Common myeloid progenitor, CD34-positive (primary cell): ENCODE results near the gene SLC22A13.
"Not testable (repeated sequence)": the region's sequence is repeated elsewhere in the genome, so short reads cannot be mapped to it uniquely, and the experiment has no call there.

ENCODE experiments used
- CTCF ChIA-PET: fragments of 350-600 bp; sonication (Branson Sonifier 250); formaldehyde crosslinking; loops from one replicate; lab custom pipeline; 2021; ENCODE audit warnings: antibody characterized with exemption; lab: Charles Lee
- POLR2A ChIA-PET: fragments of 350-600 bp; sonication (Branson Sonifier 250); formaldehyde crosslinking; loops from one replicate; lab custom pipeline; 2021; ENCODE audit warnings: antibody characterized with exemption; lab: Charles Lee
- DNase-seq, 3 donors: peaks; one replicate each; pipeline versions ENCODE4 v3.0.0 to v3.0.0-alpha.2; 2013
- H3K27ac ChIP-seq, 2 experiments: 1 replicate in 1 of 2; 2 replicates in 1 of 2; pipeline ENCODE4 v1.7.0; 2013; ENCODE audit warnings: inconsistent platforms in 2 of 2, low read length in 2 of 2, mild to moderate bottlenecking in 2 of 2, low read depth in 1 of 2, moderate library complexity in 1 of 2; ENCODE audit not compliant: severe bottlenecking in 2 of 2, insufficient read depth in 1 of 2, poor library complexity in 1 of 2
- H3K27me3 ChIP-seq, 5 experiments: replicated peaks in 2 of 5; 1 replicate in 3 of 5; 2 replicates in 2 of 5; pipeline versions ENCODE4 v1.6.1 to v1.7.0; 2013; ENCODE audit warnings: low read length in 4 of 5, mild to moderate bottlenecking in 2 of 5, moderate library complexity in 2 of 5, inconsistent platforms in 1 of 5; ENCODE audit not compliant: insufficient read depth in 5 of 5, control insufficient read depth in 4 of 5
- H3K36me3 ChIP-seq, 4 experiments: 1 replicate in 2 of 4; 2 replicates in 2 of 4; pipeline versions ENCODE4 v1.6.1 to v1.7.0; 2013; ENCODE audit warnings: low read length in 3 of 4, control low read depth in 1 of 4, mild to moderate bottlenecking in 1 of 4; ENCODE audit not compliant: control insufficient read depth in 4 of 4, insufficient read depth in 4 of 4
- H3K4me1 ChIP-seq, 4 experiments: 1 replicate in 3 of 4; 2 replicates in 1 of 4; pipeline versions ENCODE4 v1.6.1 to v1.7.1; 2013; ENCODE audit warnings: low read length in 3 of 4, mild to moderate bottlenecking in 3 of 4, control low read depth in 1 of 4, inconsistent platforms in 1 of 4, moderate library complexity in 1 of 4; ENCODE audit not compliant: control insufficient read depth in 4 of 4, insufficient read depth in 4 of 4; ENCODE audit errors: control extremely low read depth in 1 of 4
- H3K4me3 ChIP-seq, 7 experiments: 1 replicate in 4 of 7; 2 replicates in 3 of 7; pipeline versions ENCODE4 v1.5.1 to v1.7.0; 2013; ENCODE audit warnings: mild to moderate bottlenecking in 7 of 7, low read length in 6 of 7, moderate library complexity in 6 of 7, inconsistent platforms in 2 of 7, low read depth in 2 of 7, control low read depth in 1 of 7; ENCODE audit not compliant: insufficient read depth in 4 of 7, control insufficient read depth in 1 of 7; ENCODE audit errors: extremely low read depth in 1 of 7
- H3K9me3 ChIP-seq, 5 experiments: 1 replicate in 4 of 5; 2 replicates in 1 of 5; pipeline versions ENCODE4 v1.6.1 to v1.7.1; 2013; ENCODE audit warnings: low read length in 4 of 5, mild to moderate bottlenecking in 2 of 5, inconsistent platforms in 1 of 5, low read depth in 1 of 5, moderate library complexity in 1 of 5; ENCODE audit not compliant: control insufficient read depth in 4 of 5, insufficient read depth in 2 of 5; ENCODE audit errors: control extremely low read depth in 1 of 5
- whole genome bisulfite sequencing: methylation state at CpG from one replicate; pipeline ENCODE4 v1.1.5; 2013; ENCODE audit not compliant: insufficient coverage; 5-methylcytosine and 5-hydroxymethylcytosine counted together

SLC22A13 gene

GRCh38 chr3:38316356-38317191 is 51.0 kb downstream of the SLC22A13 start:
- H3K4me3 ChIP-seq = no peak overlapping the region
- no peaks in the 10 kb centered on the region for H3K27me3 ChIP-seq
- CTCF ChIA-PET = no interaction called here
- POLR2A ChIA-PET = no interaction called here
- no peaks in the 10 kb centered on the region for H3K36me3 ChIP-seq
- H3K4me1 ChIP-seq = peaks cover 0 to 16% (median 12%) of the 10 kb centered on the region in 4 experiments
- no peak overlapping the region for H3K27ac ChIP-seq
- DNase-seq = no peak
- WGBS = 95% methylated on average over 19 of the region's 22 CpGs
- peaks cover 0 to 2% (median 0%) of the 10 kb centered on the region in 5 experiments for H3K9me3 ChIP-seq

- H3K27ac ChIP-seq = no peak overlapping the region
Measured at GRCh38 chr3:38317192-38317759, 51.7 kb downstream of the SLC22A13 start.

GRCh38 chr3:38318766-38319671 is 53.4 kb downstream of the SLC22A13 start:
- CTCF ChIA-PET = interaction anchor here (1.0 to 1.1 kb wide), 3 partner anchors 21 to 96 kb away, joined by 3 to 4 read pairs (median 3); no protein-coding TSS in a partner anchor
- Histone ChIP-seq H3K4me1 (peaks cover 0 to 8% (median 6%) of the 10 kb centered on the region in 4 experiments), H3K27ac (no peak overlapping the region), H3K9me3 (peaks cover 0 to 4% (median 2%) of the 10 kb centered on the region in 5 experiments), H3K36me3 (no peaks in the 10 kb centered on the region), H3K4me3 (no peak overlapping the region), H3K27me3 (no peaks in the 10 kb centered on the region)
- POLR2A ChIA-PET = interaction anchor here (0.5 kb wide), 1 partner anchor 20 kb away, joined by 3 read pairs; no protein-coding TSS in a partner anchor
- 96% methylated on average over 7 of the region's 8 CpGs for WGBS
- DNase-seq = no peak

More at GRCh38 chr3:38317192-38317759, 51.7 kb downstream of the SLC22A13 start:
- Histone ChIP-seq H3K36me3 (no peaks in the 10 kb centered on the region), H3K4me3 (no peak overlapping the region), H3K27me3 (no peaks in the 10 kb centered on the region), H3K9me3 (peaks cover 0 to 4% (median 0%) of the 10 kb centered on the region in 5 experiments), H3K4me1 (peaks cover 0 to 16% (median 12%) of the 10 kb centered on the region in 4 experiments)
- no peak for DNase-seq
- CTCF ChIA-PET = no interaction called here
- POLR2A ChIA-PET = no interaction called here
- 100% methylated on average over 5 of the region's 7 CpGs for WGBS

GRCh38 chr3:38320638-38321037 is 55.0 kb downstream of the SLC22A13 start:
- H3K27me3 ChIP-seq, CTCF ChIA-PET, POLR2A ChIA-PET, H3K27ac ChIP-seq, H3K4me3 ChIP-seq, DNase-seq, H3K4me1 ChIP-seq, H3K36me3 ChIP-seq, H3K9me3 ChIP-seq: not testable (repeated sequence)
- no CpG with 5 or more reads among the region's 4 CpGs for WGBS

GRCh38 chr3:38323060-38323459 is 57.4 kb downstream of the SLC22A13 start:
- Histone ChIP-seq H3K27me3 (no peaks in the 10 kb centered on the region), H3K4me1 (no peaks in the 10 kb centered on the region), H3K4me3 (no peak overlapping the region), H3K36me3 (no peaks in the 10 kb centered on the region), H3K9me3 (peaks cover 0 to 15% (median 9%) of the 10 kb centered on the region in 5 experiments), H3K27ac (no peak overlapping the region)
- WGBS = no CpG with 5 or more reads among the region's 1 CpG
- DNase-seq = no peak
- ChIA-PET CTCF (no interaction called here), POLR2A (no interaction called here)

- Histone ChIP-seq H3K27ac (no peak overlapping the region), H3K36me3 (no peaks in the 10 kb centered on the region), H3K4me3 (no peak overlapping the region), H3K27me3 (no peaks in the 10 kb centered on the region), H3K9me3 (peaks cover 0 to 15% (median 9%) of the 10 kb centered on the region in 5 experiments), H3K4me1 (no peaks in the 10 kb centered on the region)
- ChIA-PET CTCF (no interaction called here), POLR2A (no interaction called here)
- 94% methylated on average over 2 of the region's 2 CpGs for WGBS
- no peak for DNase-seq
Measured at GRCh38 chr3:38325256-38325655, 59.6 kb downstream of the SLC22A13 start.
